DMS153 treated with DMSO at 0.1 percent for 48 hours (cell line): Measurements from ENCODE around the gene GPR143.

Experiments used
- DNase-seq: peaks from one replicate; lab custom pipeline; 2025; ENCODE audit not compliant: unreplicated experiment; lab: John Stamatoyannopoulos, UW

Gene GPR143

DNA sequence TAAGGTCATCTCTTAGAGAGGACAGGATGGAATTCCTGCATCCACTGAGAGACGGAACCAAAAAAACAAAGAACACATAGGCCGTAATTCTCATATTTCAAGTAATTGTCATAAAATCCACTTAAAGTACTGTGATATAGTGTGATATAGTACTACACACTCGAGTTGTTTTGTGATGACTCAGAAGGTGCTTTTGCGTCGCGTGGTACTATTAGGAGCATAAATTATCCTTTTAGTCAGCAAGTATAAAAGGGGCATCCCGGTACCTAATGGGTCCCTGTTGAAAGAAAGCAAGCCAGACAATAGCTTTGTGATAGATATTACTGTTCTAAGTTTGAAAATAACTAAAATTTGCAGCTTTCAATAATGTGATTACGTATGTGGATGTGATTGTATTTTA, 55.3 kb downstream of the GPR143 start:
- DNase-seq = no peak

DNA sequence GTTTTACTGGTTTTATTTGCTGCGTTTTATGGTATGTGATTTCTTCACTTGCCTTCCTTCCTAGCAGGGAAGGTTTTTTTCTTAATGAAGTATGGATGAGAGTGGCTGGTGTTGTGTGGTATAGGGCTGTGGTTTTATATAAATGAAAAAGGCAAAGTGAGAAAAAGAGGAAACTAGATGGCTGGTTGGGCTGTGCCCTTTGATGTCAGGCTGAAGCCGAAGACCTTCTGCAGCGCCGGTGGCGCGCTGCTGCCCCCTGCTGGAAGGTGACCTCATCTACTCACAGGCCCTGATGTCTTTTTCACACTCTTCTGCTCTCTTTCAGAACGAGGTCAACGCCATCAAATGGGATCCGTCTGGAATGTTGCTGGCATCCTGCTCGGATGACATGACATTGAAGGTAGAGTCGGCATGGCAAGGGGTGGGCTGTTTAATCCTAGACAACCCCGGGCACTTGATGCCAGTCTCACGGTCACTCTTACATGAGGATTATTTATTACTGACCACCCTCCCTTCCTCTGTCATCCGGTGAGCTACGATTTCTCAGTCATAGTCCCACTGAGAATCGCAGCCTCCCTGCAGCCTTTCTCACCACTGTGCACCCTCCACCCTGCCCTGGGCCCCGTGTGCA, 56.6 kb downstream of the GPR143 start:
- DNase-seq = peak; percentile 1

- no peak for DNase-seq
These were observed 57.6 kb downstream of the GPR143 start for GRCh38 chrX:9708086-9708485.

GRCh38 chrX:9707306-9708033, 58.2 kb downstream of the GPR143 start:
- DNase-seq = no peak

DNA sequence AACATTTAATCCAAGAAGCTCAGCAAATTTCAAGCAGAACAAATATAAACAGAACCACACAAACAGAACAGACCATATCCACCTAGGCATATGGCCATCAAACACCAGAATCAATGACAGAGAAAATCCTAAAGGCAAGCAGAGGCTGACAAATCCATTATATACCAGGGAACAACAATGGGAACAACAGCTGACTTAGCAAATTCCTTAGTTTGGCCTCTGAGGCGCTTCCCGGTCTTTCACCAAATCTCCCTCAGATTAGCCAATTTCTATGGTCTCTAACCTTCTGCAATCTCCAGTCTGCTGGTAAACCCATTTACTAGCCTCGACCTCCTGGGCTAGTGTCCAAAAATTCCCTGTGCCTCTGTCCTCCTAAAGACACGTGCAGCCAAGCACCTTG, 59.2 kb downstream of the GPR143 start:
- DNase-seq = no peak

DNA sequence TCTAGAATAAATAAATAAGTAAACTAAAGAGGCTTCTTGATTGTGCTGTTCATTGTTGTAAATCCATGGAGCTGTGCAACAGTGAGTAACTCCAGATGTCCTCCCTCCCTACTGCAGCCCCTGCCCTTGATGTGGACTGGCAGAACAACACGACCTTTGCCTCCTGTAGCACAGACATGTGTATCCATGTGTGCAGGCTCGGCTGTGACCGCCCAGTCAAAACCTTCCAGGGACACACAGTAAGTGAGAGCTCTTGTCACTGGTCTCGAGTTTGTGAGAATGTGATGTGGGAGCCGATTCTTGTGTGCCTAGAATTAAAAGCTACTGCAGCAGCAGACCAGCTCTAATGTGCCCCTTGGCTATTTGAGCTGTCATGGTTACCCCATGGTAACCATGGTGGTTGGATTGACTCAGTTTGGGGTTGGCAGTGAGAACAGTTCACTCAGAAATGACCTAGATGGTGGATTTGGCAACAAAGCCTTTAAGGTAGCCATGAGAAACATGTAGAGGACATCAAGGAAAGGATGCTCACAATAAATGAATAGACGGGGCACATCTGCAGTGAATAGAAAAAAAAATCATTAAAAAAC, 60.7 kb downstream of the GPR143 start:
- no peak for DNase-seq

DNA sequence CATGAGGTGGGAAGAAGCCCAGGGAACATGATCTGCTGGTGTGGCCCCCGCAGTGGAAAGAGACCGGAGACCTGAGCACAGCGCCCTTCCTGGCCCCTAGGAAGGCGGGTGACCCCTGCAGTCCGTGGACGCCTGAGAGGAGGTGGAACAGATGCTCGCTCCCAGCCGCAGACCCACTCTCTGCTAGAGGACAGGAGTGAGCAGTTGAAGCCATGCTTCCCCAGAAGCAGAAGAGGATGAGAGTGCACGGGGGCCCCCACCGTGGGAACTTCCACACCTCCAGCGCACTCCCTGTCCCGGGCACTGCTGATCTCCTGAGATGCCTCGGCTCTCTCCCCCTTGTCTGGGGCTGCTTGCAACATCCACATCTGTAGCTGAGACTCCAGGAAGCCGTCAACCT, 62.2 kb downstream of the GPR143 start:
- no peak for DNase-seq

GRCh38 chrX:9701790-9702189, 63.9 kb downstream of the GPR143 start:
- no peak for DNase-seq

GRCh38 chrX:9700555-9700954, 65.1 kb downstream of the GPR143 start:
- DNase-seq = no peak

DNA sequence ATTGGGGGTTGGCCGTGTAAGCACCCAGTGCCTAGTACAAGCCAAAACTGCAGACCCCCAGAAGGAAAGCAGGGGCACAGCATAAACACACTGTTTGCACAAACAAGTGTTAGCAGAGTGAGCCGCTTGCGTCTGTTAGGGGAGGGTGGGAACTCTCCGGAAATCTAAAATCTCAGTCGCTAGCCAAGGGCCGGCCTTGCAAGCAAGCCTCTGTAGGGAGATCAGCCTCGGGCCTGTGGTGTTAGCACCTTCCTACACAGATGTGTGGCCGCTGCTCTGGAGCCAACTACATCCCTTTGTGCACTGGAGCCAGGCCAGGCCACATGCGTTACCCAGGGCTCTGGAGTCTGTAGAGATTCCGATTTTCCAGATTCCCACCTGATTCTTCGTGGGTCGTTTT, 67.1 kb downstream of the GPR143 start:
- no peak for DNase-seq

DNA sequence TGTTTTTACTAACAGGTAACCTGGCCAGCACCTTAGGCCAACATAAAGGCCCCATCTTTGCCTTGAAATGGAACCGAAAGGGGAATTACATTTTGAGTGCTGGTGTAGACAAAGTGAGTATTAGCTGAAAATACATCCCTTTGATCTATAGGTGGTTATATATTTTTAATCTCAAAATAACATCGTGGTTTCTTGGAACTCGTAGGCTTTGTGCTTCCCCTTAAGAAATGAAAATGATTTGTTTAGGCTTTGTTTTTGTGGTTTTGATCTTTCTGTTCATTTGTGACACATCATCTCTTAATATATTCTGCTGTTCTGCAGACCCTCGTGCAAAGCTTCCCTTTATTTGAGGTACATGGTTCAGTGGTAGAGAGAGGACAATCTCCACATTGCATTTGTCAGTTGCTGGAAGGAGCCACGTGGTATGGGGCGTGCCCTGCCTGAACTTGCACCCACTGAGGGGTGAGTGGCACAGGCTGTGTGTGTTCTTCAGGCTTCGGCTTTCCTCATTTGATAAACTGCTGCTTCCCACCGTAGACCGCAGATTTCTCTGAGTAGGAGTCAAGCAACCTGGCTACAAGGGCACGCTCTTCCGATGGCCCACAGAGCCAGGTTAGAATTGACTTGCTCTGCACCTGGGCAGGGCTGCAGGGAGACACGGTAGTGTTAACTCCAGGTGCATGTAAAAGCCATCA, 72.2 kb downstream of the GPR143 start:
- DNase-seq = no peak

DNA sequence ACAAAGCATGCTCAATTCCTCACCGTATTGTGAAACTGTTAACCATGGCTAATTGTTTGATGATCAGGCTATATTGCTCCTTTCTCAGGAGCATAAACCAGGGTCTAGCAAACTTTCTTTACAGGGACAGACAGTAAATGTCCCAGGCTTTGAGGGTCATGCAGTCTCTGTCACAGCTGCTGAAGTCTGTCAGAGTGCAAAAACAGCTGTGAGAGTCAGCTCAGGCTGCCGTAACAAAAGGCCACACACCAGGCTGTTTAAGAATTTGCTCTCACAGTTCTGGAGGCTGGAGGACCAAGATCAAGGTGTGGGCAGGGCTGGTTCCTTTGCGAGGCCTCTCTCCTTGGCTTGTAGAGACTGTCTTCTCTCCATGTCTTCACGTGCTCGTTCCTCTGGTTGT, 75.6 kb downstream of the GPR143 start:
- DNase-seq = no peak

GRCh38 chrX:9688833-9689232, 76.8 kb downstream of the GPR143 start:
- DNase-seq = no peak

DNA sequence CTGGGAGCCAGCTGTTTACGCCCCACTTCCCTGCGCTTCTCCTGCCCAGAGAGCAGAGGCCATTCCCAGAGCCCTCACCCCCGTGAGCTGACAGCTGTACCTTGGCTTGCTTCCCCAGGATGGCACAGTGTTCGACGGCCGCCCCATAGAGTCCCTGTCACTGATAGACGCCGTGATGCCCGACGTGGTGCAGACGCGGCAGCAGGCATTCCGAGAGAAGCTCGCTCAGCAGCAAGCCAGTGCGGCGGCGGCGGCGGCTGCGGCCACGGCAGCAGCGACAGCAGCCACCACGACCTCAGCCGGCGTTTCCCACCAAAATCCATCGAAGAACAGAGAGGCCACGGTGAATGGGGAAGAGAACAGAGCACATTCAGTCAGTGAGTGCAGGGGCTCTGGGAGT, 77.7 kb downstream of the GPR143 start:
- DNase-seq = no peak

GRCh38 chrX:9683350-9683749, 82.3 kb downstream of the GPR143 start:
- DNase-seq = no peak

DNA sequence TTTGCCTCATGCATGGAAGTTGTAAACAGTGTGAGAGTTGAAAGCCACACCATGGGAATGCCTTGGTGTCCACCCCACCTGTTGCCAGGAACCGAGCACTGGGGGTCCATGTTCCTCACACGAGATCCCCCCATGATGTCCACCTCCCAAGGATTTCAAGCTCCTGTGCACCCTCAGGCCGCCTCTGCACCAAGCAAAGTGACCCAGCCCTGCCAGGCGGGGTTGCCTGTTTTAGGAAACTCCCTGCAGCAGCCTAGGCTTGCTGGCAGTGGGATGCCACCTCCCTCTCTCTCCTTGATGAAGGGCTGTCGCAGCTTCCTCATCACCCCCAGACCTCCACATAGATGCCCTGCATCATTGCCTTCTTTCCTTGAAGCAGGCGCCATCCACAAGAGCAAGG, 82.8 kb downstream of the GPR143 start:
- DNase-seq = no peak

- no peak for DNase-seq
These were observed 83.2 kb downstream of the GPR143 start for GRCh38 chrX:9682456-9682855.

DNA sequence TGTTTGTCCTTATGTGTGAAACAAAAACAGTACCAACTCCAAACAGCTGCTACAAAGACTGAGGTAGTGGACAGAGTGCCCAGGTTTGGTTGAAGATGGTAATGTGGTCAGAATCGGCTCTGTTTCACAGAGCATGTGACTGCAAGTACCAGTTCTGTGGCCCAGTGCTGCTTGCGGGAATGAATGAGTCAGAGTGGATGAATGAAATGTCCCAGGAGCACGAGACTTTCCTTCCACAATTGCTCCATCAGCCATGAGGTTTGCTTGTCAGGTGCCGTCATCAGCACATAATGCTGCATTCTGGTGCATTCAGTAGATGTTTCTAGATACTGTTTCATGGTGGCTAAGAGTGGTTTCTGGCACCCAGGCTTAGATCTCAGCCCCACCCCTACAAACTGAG, 84.2 kb downstream of the GPR143 start:
- DNase-seq = no peak

GRCh38 chrX:9681011-9681410, 84.6 kb downstream of the GPR143 start:
- no peak for DNase-seq

GRCh38 chrX:9678215-9678965, 87.3 kb downstream of the GPR143 start:
- no peak for DNase-seq

- DNase-seq = peak; percentile 30
These were observed 88.4 kb downstream of the GPR143 start for GRCh38 chrX:9677098-9677739.
